Measurements from ENCODE around the gene EIF4E1B.

GRCh38 chr5:176612855-176613254, 17.6 kb upstream of the EIF4E1B start:
- TF ChIP-seq CTCF (IDR thresholded peaks at IDR 0.05) (no peak), POLR2A (IDR thresholded peaks at IDR 0.05; ENCODE audit: low read depth) (no peak), EP300 (IDR thresholded peaks at IDR 0.05) (no peak)
